ENCODE measurements around the gene MSMB. TPM values are rescaled to one million over a fixed set of nuclear protein-coding genes. Genes with fewer than 3 reads are reported as not detected.

Gene MSMB
- total RNA-seq, 1 donor from 2014 or later: not detected

Other genes with a start within 250 kb of the MSMB start
- gene AGAP4, start 198.8 kb downstream of the MSMB start, total RNA-seq: 10.0 TPM
- 65.7 TPM for gene TIMM23, start 73.8 kb downstream of the MSMB start, total RNA-seq
- 195 TPM for gene NCOA4, start 15.6 kb downstream of the MSMB start, total RNA-seq
- not detected for gene ANTXRL, start 240.7 kb upstream of the MSMB start, total RNA-seq